ENCODE results near the gene RND2.
"Not testable (repeated sequence)": the region's sequence is repeated elsewhere in the genome, so short reads cannot be mapped to it uniquely, and the experiment has no call there.

RND2 gene

DNA sequence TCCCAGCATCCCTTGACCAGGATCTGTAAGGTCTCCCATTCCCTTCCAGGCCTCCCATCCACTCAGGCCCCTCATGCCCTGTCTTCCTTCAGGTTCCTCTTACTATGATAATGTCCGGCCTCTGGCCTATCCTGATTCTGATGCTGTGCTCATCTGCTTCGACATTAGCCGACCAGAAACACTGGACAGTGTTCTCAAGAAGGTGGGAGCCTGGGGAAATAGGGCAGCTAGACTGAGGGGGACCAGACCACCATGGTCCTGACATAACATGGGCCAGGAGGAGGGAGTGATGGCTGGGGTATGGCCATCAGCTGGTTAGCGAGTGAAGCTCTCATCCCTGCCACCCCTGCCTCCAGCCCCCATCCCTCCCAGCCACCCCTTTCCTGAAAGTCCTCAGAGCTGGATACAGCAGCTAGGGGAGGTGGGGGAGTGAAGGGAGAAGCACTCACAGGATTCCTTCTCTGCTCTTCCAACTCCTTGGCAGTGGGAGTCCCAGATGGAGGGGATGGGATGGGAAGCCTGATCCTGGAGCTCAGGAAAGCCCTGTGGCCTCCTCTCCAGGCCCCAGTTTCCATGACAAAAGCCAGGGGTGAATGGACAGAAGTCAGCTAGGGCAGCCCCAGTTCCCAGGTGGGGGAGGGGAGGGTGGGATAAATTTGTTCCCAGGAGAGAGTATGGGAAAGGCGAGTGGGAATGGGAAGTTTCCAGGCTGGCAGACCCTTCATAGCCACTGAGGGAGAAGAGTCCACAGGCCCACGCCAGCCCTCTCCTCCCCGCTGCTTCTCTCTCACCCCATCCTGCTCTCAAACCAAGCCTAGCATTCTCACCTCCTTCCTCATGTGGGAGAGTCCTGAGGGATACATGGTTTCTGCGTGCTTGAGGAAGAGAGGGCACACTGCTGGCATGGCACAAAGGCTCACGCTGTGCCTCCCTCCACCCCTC, 2.3 kb downstream of the RND2 start:
- no peak for DNase-seq

DNA sequence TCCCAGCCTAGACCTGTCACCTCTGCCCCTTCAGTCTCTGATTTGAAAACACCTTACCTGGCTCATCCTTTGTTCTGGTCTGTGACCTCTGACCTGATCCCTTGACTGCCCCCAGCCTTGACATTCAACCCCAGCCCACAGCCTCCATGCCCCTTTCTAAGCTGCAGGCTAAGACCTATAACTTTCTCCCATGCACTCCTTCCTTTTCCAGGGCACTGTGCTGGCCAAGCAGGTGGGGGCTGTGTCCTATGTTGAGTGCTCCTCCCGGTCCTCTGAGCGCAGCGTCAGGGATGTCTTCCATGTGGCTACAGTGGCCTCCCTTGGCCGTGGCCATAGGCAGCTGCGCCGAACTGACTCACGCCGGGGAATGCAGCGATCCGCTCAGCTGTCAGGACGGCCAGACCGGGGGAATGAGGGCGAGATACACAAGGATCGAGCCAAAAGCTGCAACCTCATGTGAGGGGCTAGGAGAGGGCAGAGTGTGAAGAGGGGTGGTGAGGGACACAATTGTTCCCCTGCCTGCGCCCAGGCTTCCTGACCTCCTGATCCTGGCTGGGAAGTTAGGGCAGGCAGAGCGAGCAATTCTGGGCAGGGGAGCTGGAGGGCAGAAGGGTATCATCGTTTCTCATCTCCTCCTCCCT, 3.3 kb downstream of the RND2 start:
- DNase-seq = no peak

DNA sequence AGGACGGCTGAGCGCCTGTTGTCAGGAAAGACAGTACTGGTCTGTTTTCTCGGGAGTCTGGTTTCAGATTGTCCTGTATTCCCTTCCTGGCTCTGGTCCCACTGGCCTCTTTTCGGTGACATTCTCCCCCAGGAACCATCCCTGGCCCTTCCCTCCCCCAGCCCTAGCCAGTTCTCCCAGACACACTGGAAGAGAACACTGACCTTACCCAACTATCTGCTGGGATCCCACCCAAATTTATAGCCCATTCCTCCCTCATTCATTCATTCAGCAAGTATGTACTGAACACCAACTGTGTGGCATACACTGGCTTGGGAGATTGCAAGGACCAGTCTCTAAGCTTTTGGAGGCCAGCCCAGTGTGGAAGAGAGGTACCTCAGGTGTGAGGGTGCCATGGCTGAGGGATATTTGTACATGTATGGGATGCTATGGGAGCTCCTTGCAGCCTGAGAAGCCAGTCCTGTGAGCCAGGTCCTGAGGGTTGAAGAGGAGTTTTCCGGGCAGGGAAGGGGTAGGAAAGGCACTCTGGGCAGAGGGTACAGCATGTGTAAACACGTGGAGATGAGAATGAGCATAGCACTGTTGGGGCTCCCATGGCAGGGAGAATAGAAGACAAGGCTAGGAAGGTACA, 5.2 kb downstream of the RND2 start:
- no peak for DNase-seq

DNA sequence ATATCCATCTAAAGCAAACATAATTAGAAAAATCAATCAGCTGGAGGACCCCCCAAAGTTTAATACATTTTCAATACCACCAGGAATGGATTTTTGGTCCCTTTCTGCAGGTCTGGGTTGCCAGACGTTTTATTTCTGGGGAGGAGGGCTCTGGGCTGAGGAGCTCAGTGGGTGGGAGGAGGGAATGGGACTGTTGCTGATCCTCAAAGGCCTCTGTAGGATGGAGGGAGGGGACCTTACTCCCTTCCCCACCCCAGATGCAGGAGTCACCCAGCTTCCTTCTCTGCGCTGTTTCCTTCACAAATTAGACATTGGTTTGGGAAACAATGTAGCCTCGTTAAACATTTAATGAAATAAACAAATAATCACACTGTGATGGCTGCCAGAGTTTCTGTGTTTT, 6.6 kb downstream of the RND2 start:
- DNase-seq = no peak

DNA sequence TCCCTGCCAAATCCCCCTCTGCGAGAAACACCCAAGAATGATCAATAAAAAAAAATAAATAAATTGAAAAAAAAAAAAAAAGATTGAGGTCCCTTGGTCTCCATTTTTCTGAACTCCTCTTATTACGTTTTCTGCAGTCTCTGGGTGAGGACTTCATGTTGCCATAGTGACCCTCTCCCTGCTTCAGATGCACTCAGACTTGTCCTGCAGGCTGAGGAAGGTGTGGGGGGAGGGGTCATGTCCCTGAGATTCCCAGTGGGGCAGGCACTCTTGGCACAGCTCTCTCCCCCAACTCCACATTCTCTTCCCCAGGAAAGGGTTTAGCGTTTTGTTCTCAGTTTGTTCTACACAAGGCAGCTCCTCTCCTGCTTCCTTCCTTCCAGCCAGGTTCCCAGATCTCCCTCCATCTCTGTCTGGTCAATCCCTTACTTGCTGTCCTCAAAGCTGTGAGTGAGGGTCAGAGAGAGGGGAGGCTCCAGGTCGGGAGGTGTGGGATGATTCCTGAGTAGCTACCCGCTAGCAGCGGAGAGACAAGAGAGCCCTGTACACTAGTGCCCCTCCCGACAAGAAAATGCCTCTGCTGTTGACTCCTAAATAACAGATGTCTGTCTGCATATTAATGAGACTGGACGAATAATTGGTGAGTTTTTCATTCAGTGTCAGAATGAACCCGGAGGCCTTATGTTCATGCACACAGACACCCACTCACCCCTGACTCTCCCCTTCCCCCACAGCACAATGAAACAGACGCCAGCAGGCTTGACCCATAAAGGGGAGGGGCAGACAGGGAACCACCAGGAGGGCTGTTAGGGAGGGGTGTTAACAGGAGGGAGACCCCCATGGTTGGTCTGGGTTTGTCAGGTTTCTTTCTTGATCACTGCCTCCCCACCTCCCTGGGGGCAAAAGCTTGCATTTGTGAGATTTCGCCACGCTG, 9.2 kb downstream of the RND2 start:
- no peak for DNase-seq

DNA sequence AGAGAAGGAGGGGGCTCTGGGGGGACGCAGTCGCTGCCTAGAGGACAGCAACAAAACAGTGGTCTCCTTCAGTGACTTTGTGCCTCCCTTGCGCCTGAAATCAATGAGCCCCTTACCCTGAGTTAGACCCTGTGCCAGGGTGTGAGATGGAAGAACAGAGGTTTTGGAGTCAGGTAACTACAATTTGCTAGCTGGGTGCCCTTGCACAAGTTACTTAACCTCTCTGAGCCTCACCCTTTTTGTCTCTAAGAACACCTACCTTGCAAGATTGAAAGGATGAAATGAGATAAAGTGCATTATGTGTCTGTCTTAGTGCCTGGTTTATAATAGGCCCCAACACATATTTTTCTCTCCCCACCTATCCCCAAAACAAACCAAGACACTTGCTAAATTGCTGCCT, 9.9 kb downstream of the RND2 start:
- no peak for DNase-seq

DNA sequence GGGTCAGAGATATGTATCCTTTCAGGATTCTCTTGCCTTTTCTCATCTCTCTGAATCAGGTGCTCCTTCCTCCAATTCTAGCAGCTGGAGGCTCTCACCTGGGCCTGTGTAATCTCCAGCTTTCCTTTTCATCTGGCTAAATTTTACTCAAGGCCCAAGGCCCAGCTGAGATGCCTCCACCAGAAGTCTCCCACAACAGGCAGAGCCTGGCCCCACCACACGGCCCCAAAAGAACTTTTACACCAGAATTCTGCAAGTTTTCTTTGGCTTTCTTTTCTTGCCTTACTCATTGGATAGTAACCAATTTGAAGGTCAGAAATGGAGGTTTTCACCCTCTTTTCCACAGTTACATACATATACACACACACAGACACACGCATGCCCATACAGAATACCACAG, 14.6 kb downstream of the RND2 start:
- no peak for DNase-seq

DNA sequence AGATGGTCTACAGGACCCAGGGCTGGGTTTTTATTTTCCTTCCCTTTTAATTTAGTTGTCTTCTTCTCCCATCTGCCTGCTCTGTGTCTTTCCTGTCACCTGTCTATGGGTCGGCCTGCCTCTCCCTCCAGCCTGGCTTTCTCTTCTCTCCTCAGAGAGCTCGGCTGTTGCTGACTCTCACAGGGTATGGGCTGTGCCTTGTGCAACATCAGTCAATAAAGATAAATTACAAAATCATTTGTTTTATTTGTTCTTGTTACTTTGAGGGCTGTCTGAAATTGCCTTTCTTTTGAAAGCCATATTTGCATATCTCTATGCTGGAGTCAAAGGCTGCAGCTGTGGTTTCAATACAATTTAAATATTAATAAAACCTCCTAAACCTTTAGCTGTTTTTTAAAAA, 15.6 kb downstream of the RND2 start:
- no peak for DNase-seq

- no peak for DNase-seq
Observed at GRCh38 chr17:43042025-43042628, 17.1 kb downstream of the RND2 start.

DNA sequence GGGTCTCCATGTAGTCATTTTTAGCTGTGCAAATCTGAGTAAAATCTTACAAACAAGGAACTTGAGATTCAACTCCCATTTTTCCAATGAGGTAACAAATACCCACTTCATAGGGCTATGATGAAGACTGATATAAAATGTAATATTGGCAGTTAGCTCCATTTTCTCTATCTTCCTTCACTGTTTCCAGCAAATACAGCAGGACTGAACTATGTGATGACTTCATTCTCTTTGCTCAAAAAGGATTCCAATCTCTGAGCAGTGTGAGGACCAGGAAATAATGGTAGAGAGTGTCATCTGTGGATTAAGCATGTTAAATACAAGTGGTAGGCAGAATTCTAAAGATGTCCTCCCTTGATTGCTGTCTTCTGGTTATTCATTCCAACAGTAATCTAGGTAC, 18.3 kb downstream of the RND2 start:
- no peak for DNase-seq

DNA sequence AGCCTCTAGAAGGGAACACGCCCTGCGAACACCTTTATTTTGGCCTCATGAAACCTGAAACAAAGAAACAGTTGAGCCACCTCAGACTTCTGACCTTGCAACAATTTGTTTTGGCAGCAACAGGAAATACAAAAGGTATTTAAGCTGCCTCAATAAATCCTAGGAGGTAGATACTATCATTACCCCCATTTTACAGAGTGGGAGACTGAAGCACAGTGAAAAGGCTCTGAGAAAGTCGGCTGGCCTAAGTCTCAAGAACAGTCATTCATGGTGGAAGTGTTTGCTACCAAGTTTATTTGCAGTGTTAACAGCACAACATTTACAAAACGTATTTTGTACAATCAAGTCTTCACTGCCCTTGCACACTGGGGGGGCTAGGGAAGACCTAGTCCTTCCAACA, 19.0 kb downstream of the RND2 start:
- DNase-seq = no peak

DNA sequence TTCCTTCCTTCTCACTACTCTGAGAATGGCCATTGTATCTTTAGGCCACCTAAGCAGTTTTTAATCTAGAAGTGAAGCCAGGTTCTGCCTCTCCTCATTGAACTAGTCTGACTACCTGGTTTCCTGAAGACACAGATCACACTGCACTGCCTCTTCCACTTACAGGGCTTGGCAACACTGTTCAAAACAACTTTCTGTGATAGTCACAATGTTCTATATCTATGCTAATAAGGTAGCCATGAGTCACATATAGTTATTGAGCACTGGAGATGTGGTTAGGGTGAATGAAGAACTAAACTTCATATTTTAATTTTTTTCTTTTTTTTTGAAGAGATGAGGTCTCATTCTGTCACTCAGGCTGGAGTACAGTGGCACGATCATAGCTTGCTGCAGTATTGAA, 26.9 kb downstream of the RND2 start:
- DNase-seq = no peak

- DNase-seq = not testable (repeated sequence)
Observed at GRCh38 chr17:43053008-43053407, 28.0 kb downstream of the RND2 start.

DNA sequence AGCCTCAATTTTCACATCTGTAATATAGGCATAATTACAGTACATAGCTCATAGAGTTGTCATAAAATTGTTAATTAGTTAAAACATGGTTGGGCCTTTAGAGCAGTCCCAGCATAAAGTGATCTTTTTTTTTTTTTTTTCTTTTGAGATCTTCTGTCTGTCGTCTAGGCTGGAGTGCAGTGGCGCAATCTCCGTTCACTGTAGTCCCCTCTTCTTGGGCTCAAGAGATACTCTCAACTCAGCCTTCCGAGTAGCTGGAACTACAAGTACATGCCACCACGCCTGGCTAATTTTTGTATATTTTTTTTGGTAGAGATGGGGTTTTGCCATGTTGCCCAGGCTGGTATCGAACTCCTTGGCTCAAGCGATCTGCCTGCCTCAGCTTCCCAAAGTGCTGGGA, 31.0 kb downstream of the RND2 start:
- DNase-seq = no peak

GRCh38 chr17:43062984-43063638, 38.1 kb downstream of the RND2 start:
- DNase-seq = no peak

GRCh38 chr17:43068570-43069367, 43.7 kb downstream of the RND2 start:
- no peak for DNase-seq

- DNase-seq = no peak
Observed at GRCh38 chr17:43069368-43069898, 44.4 kb downstream of the RND2 start.

DNA sequence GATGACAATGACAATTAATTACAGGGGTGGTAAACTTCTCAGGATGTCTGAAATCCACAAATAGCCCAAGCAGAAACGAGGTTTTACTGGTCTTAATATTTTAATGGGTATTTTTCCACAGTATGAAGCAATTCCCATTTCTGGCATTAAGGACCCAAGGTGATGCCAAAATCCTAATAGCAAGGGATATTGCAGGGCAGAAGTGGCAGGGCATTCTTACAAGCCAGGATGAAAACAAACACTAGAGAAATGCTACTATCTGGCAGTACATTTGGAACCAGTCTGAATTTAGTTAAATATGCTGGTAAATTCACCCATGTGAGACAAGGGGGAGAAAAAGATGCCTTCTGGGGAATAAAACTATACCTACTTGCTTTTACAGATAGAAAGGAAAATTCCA, 45.2 kb downstream of the RND2 start:
- DNase-seq = no peak

- no peak for DNase-seq
Observed at GRCh38 chr17:43070872-43071271, 45.8 kb downstream of the RND2 start.

DNA sequence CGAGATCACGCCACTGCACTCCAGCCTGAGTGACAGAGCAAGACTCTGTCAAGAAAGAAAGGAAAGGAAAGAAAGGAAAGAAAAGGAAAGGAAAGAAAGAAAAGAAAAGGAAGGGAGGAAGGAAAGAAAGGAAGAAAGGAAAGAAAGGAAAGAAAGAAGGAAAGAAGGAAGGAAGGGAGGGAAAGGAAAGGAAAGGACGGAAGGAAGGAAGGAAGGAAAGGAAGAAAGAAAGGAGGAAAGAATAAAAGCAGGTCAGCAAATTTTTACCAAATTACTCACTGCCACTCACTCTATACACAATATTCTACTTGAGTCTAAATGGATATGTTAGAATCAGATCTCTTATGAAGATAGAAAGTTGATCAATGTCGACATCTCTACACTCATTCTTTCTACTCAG, 49.8 kb downstream of the RND2 start:
- no peak for DNase-seq
